Measurements from ENCODE around the gene CD302.

DNA sequence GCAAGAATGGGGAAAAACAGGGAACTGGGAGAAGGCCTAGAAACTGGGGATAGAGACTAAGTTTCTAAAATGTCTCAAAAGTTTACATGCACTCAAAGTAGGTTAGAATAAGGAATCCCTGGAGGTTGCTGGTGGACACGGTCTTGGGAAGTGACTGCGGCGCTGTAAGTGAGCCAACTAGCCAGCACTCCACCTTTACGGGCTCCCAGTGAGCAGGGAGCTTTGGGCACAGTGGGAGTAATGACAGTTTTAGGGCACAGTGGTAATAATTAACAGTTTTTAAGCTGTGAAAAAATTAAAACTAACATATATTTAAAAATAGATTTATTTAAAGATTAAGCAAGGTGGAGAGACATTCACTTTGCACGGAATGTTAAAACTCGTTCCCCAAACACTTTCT, 20.9 kb upstream of the CD302 start:
- TF ChIP-seq, protein P1, sequence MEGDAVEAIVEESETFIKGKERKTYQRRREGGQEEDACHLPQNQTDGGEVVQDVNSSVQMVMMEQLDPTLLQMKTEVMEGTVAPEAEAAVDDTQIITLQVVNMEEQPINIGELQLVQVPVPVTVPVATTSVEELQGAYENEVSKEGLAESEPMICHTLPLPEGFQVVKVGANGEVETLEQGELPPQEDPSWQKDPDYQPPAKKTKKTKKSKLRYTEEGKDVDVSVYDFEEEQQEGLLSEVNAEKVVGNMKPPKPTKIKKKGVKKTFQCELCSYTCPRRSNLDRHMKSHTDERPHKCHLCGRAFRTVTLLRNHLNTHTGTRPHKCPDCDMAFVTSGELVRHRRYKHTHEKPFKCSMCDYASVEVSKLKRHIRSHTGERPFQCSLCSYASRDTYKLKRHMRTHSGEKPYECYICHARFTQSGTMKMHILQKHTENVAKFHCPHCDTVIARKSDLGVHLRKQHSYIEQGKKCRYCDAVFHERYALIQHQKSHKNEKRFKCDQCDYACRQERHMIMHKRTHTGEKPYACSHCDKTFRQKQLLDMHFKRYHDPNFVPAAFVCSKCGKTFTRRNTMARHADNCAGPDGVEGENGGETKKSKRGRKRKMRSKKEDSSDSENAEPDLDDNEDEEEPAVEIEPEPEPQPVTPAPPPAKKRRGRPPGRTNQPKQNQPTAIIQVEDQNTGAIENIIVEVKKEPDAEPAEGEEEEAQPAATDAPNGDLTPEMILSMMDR (IDR thresholded peaks at IDR 0.05; ENCODE audit: extremely low read depth in 1 of 2, insufficient read depth in 1 of 2, low read depth in 1 of 2, low read length in 2 of 2): no peak
- no peak for TF ChIP-seq EZH2 (IDR thresholded peaks at IDR 0.05; ENCODE audit: borderline replicate concordance, low read depth, low read length, severe bottlenecking)
- no peak for TF ChIP-seq POLR2A (IDR thresholded peaks at IDR 0.05; ENCODE audit: low read depth, low read length)
- TF ChIP-seq JUN (IDR thresholded peaks at IDR 0.05; ENCODE audit: borderline replicate concordance, insufficient read depth, insufficient read length, low read depth): no peak
- TF ChIP-seq POLR2AphosphoS5 (IDR thresholded peaks at IDR 0.05; ENCODE audit: insufficient read depth, low read depth, low read length): no peak
- TF ChIP-seq, protein P2, sequence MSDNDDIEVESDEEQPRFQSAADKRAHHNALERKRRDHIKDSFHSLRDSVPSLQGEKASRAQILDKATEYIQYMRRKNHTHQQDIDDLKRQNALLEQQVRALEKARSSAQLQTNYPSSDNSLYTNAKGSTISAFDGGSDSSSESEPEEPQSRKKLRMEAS (IDR thresholded peaks at IDR 0.05; ENCODE audit: insufficient read depth, insufficient read length): no peak

All from endothelial cell of umbilical vein (primary cell).